HepG2 (cell line): ENCODE results near the gene FMNL1. TPM values are rescaled to one million over a fixed set of nuclear protein-coding genes. Genes with fewer than 3 reads are reported as not detected.

Experiments used
- CEBPB ChIP-seq: IDR thresholded peaks from 2 replicates; pipeline ENCODE4 v1.6.1; 2011; ENCODE audit warnings: low read depth, low read length, improper control_type of control experiment, borderline replicate concordance
- CENPT ChIP-seq: sonication (generic); formaldehyde crosslinking; IDR thresholded peaks from 2 replicates; pipeline ENCODE4 v1.8.0; 2022; ENCODE audit warnings: low read depth, mild to moderate bottlenecking, moderate library complexity, missing genetic modification reagents
- JARID2 ChIP-seq: sonication (generic); formaldehyde crosslinking; IDR thresholded peaks from 2 replicates; pipeline ENCODE4 v1.8.1; 2023; ENCODE audit warnings: missing genetic modification reagents, inconsistent platforms; ENCODE audit not compliant: insufficient replicate concordance
- KLF12 ChIP-seq: sonication (generic); formaldehyde crosslinking; IDR thresholded peaks from 2 replicates; pipeline ENCODE4 v1.4.0; 2020; ENCODE audit warnings: missing genetic modification reagents, borderline replicate concordance
- PHF21A ChIP-seq: sonication (generic); formaldehyde crosslinking; IDR thresholded peaks from 2 replicates; pipeline ENCODE4 v1.5.0; 2020; ENCODE audit warnings: mild to moderate bottlenecking, missing genetic modification reagents
- PHF8 ChIP-seq: sonication (generic); formaldehyde crosslinking; IDR thresholded peaks from 2 replicates; pipeline ENCODE4 v1.5.0; 2020; ENCODE audit warnings: missing genetic modification reagents
- RORA ChIP-seq: sonication (generic); formaldehyde crosslinking; IDR thresholded peaks from 2 replicates; pipeline ENCODE4 v1.5.0; 2020; ENCODE audit warnings: mild to moderate bottlenecking, missing genetic modification reagents, moderate library complexity
- ZEB1 ChIP-seq: IDR thresholded peaks from 2 replicates; pipeline ENCODE4 v1.6.1; 2012; ENCODE audit warnings: mild to moderate bottlenecking, low read depth, inconsistent platforms; ENCODE audit not compliant: insufficient replicate concordance
- ZFP90 ChIP-seq: sonication (generic); formaldehyde crosslinking; IDR thresholded peaks from 2 replicates; pipeline ENCODE4 v1.8.0; 2022; ENCODE audit warnings: missing genetic modification reagents, mild to moderate bottlenecking, inconsistent platforms, borderline replicate concordance
- ZNF136 ChIP-seq: sonication (generic); formaldehyde crosslinking; IDR thresholded peaks from 2 replicates; pipeline ENCODE4 v1.8.1; 2022; ENCODE audit warnings: low read depth, mild to moderate bottlenecking, moderate library complexity, missing genetic modification reagents
- ZNF333 ChIP-seq: sonication (generic); formaldehyde crosslinking; IDR thresholded peaks from 2 replicates; pipeline ENCODE4 v1.4.0; 2020; ENCODE audit warnings: mild to moderate bottlenecking, missing genetic modification reagents, borderline replicate concordance
- ZNF543 ChIP-seq: sonication (generic); formaldehyde crosslinking; IDR thresholded peaks from 2 replicates; pipeline ENCODE4 v1.4.0; 2020; ENCODE audit warnings: mild to moderate bottlenecking, missing genetic modification reagents
- ZNF629 ChIP-seq: sonication (generic); formaldehyde crosslinking; conservative IDR thresholded peaks from 2 replicates; pipeline ENCODE4 v1.5.0; 2020; ENCODE audit warnings: missing genetic modification reagents
- polyA plus RNA-seq, 8 experiments: library from polyadenylated mRNA; depleted of rRNA in 3 of 8; stranded (reverse) in 7 of 8; unstranded in 1 of 8; fragments of >200 nt; fragmentation: Illumina TruSeq in 4 of 8; extraction: Trizol in 4 of 8; gene quantifications; 2 replicates each; pipeline versions ENCODE4 v1.2.1 to v1.2.3, GENCODE V29; 2011 to 2016; ENCODE audit warnings: low read depth in 4 of 8, missing spikeins in 1 of 8, mixed read lengths in 1 of 8; ENCODE audit not compliant: insufficient read depth in 1 of 8
- total RNA-seq, 5 experiments: library from RNA; depleted of rRNA; stranded (reverse); fragments of >200 nt; fragmentation: Illumina TruSeq; extraction: Trizol; gene quantifications; 2 replicates each; pipeline ENCODE4 v1.2.3, GENCODE V29; 2016; ENCODE audit warnings: low read depth in 1 of 5
- TF ChIP-seq, protein P1 (sequence below): IDR thresholded peaks from 2 replicates; pipeline ENCODE4 v1.6.1; 2016; ENCODE audit warnings: missing biosample characterization, missing genetic modification reagents, low read depth
- TF ChIP-seq, protein P2 (sequence below): sonication (generic); formaldehyde crosslinking; IDR thresholded peaks from 2 replicates; pipeline ENCODE4 v1.4.0; 2020; ENCODE audit warnings: missing genetic modification reagents, borderline replicate concordance
- TF ChIP-seq, protein P3 (sequence below): sonication (generic); formaldehyde crosslinking; IDR thresholded peaks from 2 replicates; pipeline ENCODE4 v1.4.0; 2020; ENCODE audit warnings: missing genetic modification reagents
- TF ChIP-seq, protein P4 (sequence below): sonication (generic); formaldehyde crosslinking; IDR thresholded peaks from 2 replicates; pipeline ENCODE4 v1.9.0; 2022; ENCODE audit warnings: low read depth, missing genetic modification reagents

Gene FMNL1
- total and polyA plus RNA-seq, 2 of the 13 experiments (the other 11 are each of a cell fraction or from before 2014, with no cell fraction given): 0.53 to 0.70 TPM

DNA sequence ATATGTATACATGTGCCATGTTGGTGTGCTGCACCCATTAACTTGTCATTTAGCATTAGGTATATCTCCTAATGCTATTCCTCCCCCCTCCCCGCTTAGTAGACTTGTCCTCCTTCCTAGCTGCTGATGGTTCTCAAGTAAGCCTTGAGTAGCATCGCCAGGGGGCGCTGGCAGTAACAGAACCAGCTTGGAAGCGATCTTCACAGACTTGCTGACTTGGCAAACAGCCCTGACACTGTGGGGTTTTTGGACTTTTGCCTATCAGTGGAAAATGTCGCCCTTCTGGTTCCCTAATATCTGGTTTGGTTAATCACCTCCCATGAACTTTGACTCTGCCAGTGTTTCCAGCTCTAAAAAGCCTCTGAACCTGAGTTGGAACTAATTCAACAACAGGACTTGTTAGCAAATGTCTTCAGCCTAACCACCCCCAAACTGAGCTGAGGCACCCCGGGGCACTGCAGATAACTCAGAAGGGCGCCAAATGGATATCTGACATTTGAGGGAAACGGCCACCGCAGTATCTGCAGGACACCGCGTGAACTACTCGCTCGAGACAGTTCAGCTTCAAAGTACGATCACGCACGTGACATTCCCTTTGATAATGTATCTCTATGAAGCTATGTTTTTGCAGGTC lies 55.6 kb downstream of the FMNL1 start (continued):
- TF ChIP-seq CENPT (CRISPR knock-in tag) (no peak), ZNF543 (CRISPR knock-in tag) (no peak), CEBPB (no peak), ZFP90 (CRISPR knock-in tag) (no peak; the same call in 1 of the 2 replicates), ZNF136 (CRISPR knock-in tag) (no peak), JARID2 (CRISPR knock-in tag) (no peak), PHF21A (CRISPR knock-in tag) (0 out of 2 replicates have a peak, but pooled peaks have one; percentile 20), RORA (CRISPR knock-in tag) (no peak), ZNF333 (CRISPR knock-in tag) (no peak), ZEB1 (no peak), ZNF629 (CRISPR knock-in tag) (no peak), KLF12 (CRISPR knock-in tag) (no peak), PHF8 (CRISPR knock-in tag) (0 out of 2 replicates have a peak, but pooled peaks have one; percentile 32)
- TF ChIP-seq, protein P1, sequence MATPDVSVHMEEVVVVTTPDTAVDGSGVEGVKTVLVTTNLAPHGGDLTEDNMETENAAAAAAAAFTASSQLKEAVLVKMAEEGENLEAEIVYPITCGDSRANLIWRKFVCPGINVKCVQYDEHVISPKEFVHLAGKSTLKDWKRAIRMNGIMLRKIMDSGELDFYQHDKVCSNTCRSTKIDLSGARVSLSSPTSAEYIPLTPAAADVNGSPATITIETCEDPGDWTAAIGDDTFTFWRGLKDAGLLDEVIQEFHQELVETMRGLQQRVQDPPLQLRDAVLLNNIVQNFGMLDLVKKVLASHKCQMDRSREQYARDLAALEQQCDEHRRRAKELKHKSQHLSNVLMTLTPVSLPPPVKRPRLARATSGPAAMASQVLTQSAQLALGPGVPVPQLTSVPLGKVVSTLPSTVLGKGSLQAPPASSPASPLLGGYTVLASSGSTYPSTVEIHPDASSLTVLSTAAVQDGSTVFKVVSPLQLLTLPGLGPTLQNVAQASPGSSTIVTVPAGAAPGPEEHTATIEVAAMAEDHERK (CRISPR knock-in tag): no peak
- TF ChIP-seq, protein P2, sequence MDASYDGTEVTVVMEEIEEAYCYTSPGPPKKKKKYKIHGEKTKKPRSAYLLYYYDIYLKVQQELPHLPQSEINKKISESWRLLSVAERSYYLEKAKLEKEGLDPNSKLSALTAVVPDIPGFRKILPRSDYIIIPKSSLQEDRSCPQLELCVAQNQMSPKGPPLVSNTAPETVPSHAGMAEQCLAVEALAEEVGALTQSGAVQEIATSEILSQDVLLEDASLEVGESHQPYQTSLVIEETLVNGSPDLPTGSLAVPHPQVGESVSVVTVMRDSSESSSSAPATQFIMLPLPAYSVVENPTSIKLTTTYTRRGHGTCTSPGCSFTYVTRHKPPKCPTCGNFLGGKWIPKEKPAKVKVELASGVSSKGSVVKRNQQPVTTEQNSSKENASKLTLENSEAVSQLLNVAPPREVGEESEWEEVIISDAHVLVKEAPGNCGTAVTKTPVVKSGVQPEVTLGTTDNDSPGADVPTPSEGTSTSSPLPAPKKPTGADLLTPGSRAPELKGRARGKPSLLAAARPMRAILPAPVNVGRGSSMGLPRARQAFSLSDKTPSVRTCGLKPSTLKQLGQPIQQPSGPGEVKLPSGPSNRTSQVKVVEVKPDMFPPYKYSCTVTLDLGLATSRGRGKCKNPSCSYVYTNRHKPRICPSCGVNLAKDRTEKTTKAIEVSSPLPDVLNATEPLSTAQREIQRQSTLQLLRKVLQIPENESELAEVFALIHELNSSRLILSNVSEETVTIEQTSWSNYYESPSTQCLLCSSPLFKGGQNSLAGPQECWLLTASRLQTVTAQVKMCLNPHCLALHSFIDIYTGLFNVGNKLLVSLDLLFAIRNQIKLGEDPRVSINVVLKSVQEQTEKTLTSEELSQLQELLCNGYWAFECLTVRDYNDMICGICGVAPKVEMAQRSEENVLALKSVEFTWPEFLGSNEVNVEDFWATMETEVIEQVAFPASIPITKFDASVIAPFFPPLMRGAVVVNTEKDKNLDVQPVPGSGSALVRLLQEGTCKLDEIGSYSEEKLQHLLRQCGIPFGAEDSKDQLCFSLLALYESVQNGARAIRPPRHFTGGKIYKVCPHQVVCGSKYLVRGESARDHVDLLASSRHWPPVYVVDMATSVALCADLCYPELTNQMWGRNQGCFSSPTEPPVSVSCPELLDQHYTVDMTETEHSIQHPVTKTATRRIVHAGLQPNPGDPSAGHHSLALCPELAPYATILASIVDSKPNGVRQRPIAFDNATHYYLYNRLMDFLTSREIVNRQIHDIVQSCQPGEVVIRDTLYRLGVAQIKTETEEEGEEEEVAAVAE (CRISPR knock-in tag): peak; percentile 69; the same call in 1 of the 2 replicates
- TF ChIP-seq, protein P3, sequence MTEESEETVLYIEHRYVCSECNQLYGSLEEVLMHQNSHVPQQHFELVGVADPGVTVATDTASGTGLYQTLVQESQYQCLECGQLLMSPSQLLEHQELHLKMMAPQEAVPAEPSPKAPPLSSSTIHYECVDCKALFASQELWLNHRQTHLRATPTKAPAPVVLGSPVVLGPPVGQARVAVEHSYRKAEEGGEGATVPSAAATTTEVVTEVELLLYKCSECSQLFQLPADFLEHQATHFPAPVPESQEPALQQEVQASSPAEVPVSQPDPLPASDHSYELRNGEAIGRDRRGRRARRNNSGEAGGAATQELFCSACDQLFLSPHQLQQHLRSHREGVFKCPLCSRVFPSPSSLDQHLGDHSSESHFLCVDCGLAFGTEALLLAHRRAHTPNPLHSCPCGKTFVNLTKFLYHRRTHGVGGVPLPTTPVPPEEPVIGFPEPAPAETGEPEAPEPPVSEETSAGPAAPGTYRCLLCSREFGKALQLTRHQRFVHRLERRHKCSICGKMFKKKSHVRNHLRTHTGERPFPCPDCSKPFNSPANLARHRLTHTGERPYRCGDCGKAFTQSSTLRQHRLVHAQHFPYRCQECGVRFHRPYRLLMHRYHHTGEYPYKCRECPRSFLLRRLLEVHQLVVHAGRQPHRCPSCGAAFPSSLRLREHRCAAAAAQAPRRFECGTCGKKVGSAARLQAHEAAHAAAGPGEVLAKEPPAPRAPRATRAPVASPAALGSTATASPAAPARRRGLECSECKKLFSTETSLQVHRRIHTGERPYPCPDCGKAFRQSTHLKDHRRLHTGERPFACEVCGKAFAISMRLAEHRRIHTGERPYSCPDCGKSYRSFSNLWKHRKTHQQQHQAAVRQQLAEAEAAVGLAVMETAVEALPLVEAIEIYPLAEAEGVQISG (CRISPR knock-in tag): peak; percentile 56; the same call in 1 of the 2 replicates
- TF ChIP-seq, protein P4, sequence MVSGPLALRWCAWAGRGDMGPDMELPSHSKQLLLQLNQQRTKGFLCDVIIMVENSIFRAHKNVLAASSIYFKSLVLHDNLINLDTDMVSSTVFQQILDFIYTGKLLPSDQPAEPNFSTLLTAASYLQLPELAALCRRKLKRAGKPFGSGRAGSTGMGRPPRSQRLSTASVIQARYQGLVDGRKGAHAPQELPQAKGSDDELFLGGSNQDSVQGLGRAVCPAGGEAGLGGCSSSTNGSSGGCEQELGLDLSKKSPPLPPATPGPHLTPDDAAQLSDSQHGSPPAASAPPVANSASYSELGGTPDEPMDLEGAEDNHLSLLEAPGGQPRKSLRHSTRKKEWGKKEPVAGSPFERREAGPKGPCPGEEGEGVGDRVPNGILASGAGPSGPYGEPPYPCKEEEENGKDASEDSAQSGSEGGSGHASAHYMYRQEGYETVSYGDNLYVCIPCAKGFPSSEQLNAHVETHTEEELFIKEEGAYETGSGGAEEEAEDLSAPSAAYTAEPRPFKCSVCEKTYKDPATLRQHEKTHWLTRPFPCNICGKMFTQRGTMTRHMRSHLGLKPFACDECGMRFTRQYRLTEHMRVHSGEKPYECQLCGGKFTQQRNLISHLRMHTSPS (CRISPR knock-in tag): no peak
